ENCODE measurements around the gene COPS8.

- no peak for TF ChIP-seq CTCF (IDR thresholded peaks at IDR 0.05)
- TF ChIP-seq POLR2A (IDR thresholded peaks at IDR 0.05), result no peak
These were observed 4.1 kb upstream of the COPS8 start for GRCh38 chr2:237081596-237081995.

All from testis (tissue), 2 donors.